ENCODE data around the gene LRRC74A.

The LRRC74A gene

GRCh38 chr14:76862546-76863282 lies 36.5 kb downstream of the LRRC74A start:
- no peaks in the 10 kb centered on the region for H3K4me1 ChIP-seq
- no peak for DNase-seq
- H3K9me3 ChIP-seq: no peaks in the 10 kb centered on the region
- H3K27me3 ChIP-seq: no peaks in the 10 kb centered on the region
- H3K4me3 ChIP-seq (ENCODE audit: low read depth, low read length): no peak overlapping the region
- no peak for TF ChIP-seq CTCF (IDR thresholded peaks at IDR 0.05; ENCODE audit: low read depth, low read length)
- no peaks in the 10 kb centered on the region for H3K36me3 ChIP-seq

GRCh38 chr14:76863724-76864407 lies 37.7 kb downstream of the LRRC74A start:
- H3K36me3 ChIP-seq: no peaks in the 10 kb centered on the region
- no peak for TF ChIP-seq CTCF (IDR thresholded peaks at IDR 0.05; ENCODE audit: low read depth, low read length)
- H3K27me3 ChIP-seq: no peaks in the 10 kb centered on the region
- H3K4me1 ChIP-seq: no peaks in the 10 kb centered on the region
- no peak overlapping the region for H3K4me3 ChIP-seq (ENCODE audit: low read depth, low read length)
- no peak for DNase-seq
- no peaks in the 10 kb centered on the region for H3K9me3 ChIP-seq

- H3K4me1 ChIP-seq: no peaks in the 10 kb centered on the region
- H3K27me3 ChIP-seq: no peaks in the 10 kb centered on the region
- no peak for TF ChIP-seq CTCF (IDR thresholded peaks at IDR 0.05; ENCODE audit: low read depth, low read length)
- H3K4me3 ChIP-seq (ENCODE audit: low read depth, low read length): no peak overlapping the region
- no peak for DNase-seq
- H3K9me3 ChIP-seq: no peaks in the 10 kb centered on the region
- no peaks in the 10 kb centered on the region for H3K36me3 ChIP-seq
Measured at GRCh38 chr14:76866456-76866855, 40.2 kb downstream of the LRRC74A start.

GRCh38 chr14:76867516-76868453 lies 41.6 kb downstream of the LRRC74A start:
- Histone ChIP-seq H3K36me3 (no peaks in the 10 kb centered on the region), H3K4me3 (ENCODE audit: low read depth, low read length) (no peak overlapping the region), H3K4me1 (no peaks in the 10 kb centered on the region), H3K27me3 (no peaks in the 10 kb centered on the region), H3K9me3 (no peaks in the 10 kb centered on the region)
- TF ChIP-seq CTCF (IDR thresholded peaks at IDR 0.05; ENCODE audit: low read depth, low read length): no peak
- DNase-seq: no peak

GRCh38 chr14:76868454-76869170 lies 42.4 kb downstream of the LRRC74A start:
- H3K9me3 ChIP-seq: no peaks in the 10 kb centered on the region
- DNase-seq: no peak
- TF ChIP-seq CTCF (IDR thresholded peaks at IDR 0.05; ENCODE audit: low read depth, low read length): no peak

More at GRCh38 chr14:76868454-76869170, 42.4 kb downstream of the LRRC74A start:
- H3K27me3 ChIP-seq: no peaks in the 10 kb centered on the region
- no peaks in the 10 kb centered on the region for H3K4me1 ChIP-seq
- H3K36me3 ChIP-seq: no peaks in the 10 kb centered on the region
- no peak overlapping the region for H3K4me3 ChIP-seq (ENCODE audit: low read depth, low read length)

Data from BE2C (cell line).